Suprapubic skin (tissue), 4 donors: Measurements from ENCODE around the gene ATP6V0E1. TPM values are rescaled to one million over a fixed set of nuclear protein-coding genes. Genes with fewer than 3 reads are reported as not detected.

Experiments
- DNase-seq, 2 donors: peaks; one replicate each; pipeline ENCODE4 v3.0.0-alpha.2; 2019; ENCODE audit warnings: low spot score in 2 of 2
- H3K27ac ChIP-seq: fragments of 200-600 bp; sonication (generic); one replicate; pipeline ENCODE4 v1.5.1; 2019
- H3K27me3 ChIP-seq: fragments of 200-600 bp; sonication (generic); one replicate; pipeline ENCODE4 v1.5.1; 2019
- H3K36me3 ChIP-seq: fragments of 200-600 bp; sonication (generic); one replicate; pipeline ENCODE4 v1.5.1; 2019
- H3K4me1 ChIP-seq: fragments of 200-600 bp; sonication (generic); one replicate; pipeline ENCODE4 v1.5.1; 2019
- H3K4me3 ChIP-seq: fragments of 200-600 bp; sonication (generic); one replicate; pipeline ENCODE4 v1.5.1; 2019; ENCODE audit warnings: mild to moderate bottlenecking
- H3K9me3 ChIP-seq: fragments of 200-600 bp; sonication (generic); one replicate; pipeline ENCODE4 v1.5.1; 2019
- EP300 ChIP-seq: sonication (generic); formaldehyde crosslinking; IDR thresholded peaks from one replicate; pipeline ENCODE4 v1.6.1; 2017; ENCODE audit warnings: antibody characterized with exemption
- POLR2A ChIP-seq, 2 donors: fragments of 450-650 bp; IDR thresholded peaks; one replicate each; pipeline ENCODE4 v1.6.1; 2017; ENCODE audit warnings: antibody characterized with exemption in 2 of 2, mild to moderate bottlenecking in 2 of 2, moderate library complexity in 2 of 2
- POLR2AphosphoS5 ChIP-seq, 3 donors: sonication (generic); formaldehyde crosslinking; IDR thresholded peaks; one replicate each; pipeline ENCODE4 v1.6.1; 2017; ENCODE audit warnings: antibody characterized with exemption in 3 of 3
- WGBS: methylation state at CpG from one replicate; pipeline ENCODE4 v1.1.5; 2018; 5-methylcytosine and 5-hydroxymethylcytosine counted together
- total RNA-seq, 4 donors: library from RNA; depleted of rRNA; stranded (reverse); fragments of >200 nt; gene quantifications; one replicate each; pipeline ENCODE4 v1.1.0, GENCODE V29; 2016
- TF ChIP-seq, protein P1 (sequence below), 2 donors: fragments of 200-600 bp in 1 of 2; fragments of 450-650 bp in 1 of 2; sonication (generic) in 1 of 2; IDR thresholded peaks; one replicate each; pipeline ENCODE4 v1.5.1; 2016 to 2019; ENCODE audit warnings: antibody characterized with exemption in 2 of 2, mild to moderate bottlenecking in 1 of 2, moderate library complexity in 1 of 2

Gene ATP6V0E1
- total RNA-seq, 4 donors from 2014 or later = 73.7 to 91.3 (median 82.1) TPM

GRCh38 chr5:173051746-173052145 is 68.2 kb downstream of the ATP6V0E1 start:
- H3K4me3 ChIP-seq = no peak overlapping the region
- H3K4me1 ChIP-seq = peaks cover 7% of the 10 kb centered on the region

GRCh38 chr5:173053041-173053440 is 69.5 kb downstream of the ATP6V0E1 start:
- Histone ChIP-seq H3K27me3 (no peaks in the 10 kb centered on the region), H3K4me3 (no peak overlapping the region), H3K4me1 (peaks cover 13% of the 10 kb centered on the region), H3K9me3 (no peaks in the 10 kb centered on the region), H3K27ac (no peak overlapping the region), H3K36me3 (no peaks in the 10 kb centered on the region)
- no peak for TF ChIP-seq POLR2AphosphoS5 (IDR thresholded peaks at IDR 0.05)
- no peak for TF ChIP-seq POLR2A (IDR thresholded peaks at IDR 0.05)
- TF ChIP-seq, protein P1, sequence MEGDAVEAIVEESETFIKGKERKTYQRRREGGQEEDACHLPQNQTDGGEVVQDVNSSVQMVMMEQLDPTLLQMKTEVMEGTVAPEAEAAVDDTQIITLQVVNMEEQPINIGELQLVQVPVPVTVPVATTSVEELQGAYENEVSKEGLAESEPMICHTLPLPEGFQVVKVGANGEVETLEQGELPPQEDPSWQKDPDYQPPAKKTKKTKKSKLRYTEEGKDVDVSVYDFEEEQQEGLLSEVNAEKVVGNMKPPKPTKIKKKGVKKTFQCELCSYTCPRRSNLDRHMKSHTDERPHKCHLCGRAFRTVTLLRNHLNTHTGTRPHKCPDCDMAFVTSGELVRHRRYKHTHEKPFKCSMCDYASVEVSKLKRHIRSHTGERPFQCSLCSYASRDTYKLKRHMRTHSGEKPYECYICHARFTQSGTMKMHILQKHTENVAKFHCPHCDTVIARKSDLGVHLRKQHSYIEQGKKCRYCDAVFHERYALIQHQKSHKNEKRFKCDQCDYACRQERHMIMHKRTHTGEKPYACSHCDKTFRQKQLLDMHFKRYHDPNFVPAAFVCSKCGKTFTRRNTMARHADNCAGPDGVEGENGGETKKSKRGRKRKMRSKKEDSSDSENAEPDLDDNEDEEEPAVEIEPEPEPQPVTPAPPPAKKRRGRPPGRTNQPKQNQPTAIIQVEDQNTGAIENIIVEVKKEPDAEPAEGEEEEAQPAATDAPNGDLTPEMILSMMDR (IDR thresholded peaks at IDR 0.05) = no peak
- TF ChIP-seq EP300 = no peak
- 67% methylated on average over 3 of the region's 3 CpGs for WGBS
- DNase-seq = no peak

More at GRCh38 chr5:173051746-173052145, 68.2 kb downstream of the ATP6V0E1 start:
- TF ChIP-seq, protein P1 (IDR thresholded peaks at IDR 0.05) = no peak
- no peak for TF ChIP-seq POLR2A (IDR thresholded peaks at IDR 0.05)
- no peak for TF ChIP-seq POLR2AphosphoS5 (IDR thresholded peaks at IDR 0.05)
- TF ChIP-seq EP300 = no peak
- Histone ChIP-seq H3K36me3 (no peaks in the 10 kb centered on the region), H3K27me3 (no peaks in the 10 kb centered on the region), H3K27ac (no peak overlapping the region), H3K9me3 (no peaks in the 10 kb centered on the region)
- 51% methylated on average over 5 of the region's 5 CpGs for WGBS
- no peak for DNase-seq

GRCh38 chr5:173055042-173055721 is 71.6 kb downstream of the ATP6V0E1 start:
- Histone ChIP-seq H3K27me3 (no peaks in the 10 kb centered on the region), H3K9me3 (no peaks in the 10 kb centered on the region), H3K4me3 (peak overlapping the region; percentile 100), H3K4me1 (peaks cover 28% of the 10 kb centered on the region), H3K36me3 (no peaks in the 10 kb centered on the region), H3K27ac (no peak overlapping the region)
- WGBS = 25% methylated on average over 10 of the region's 10 CpGs
- DNase-seq = no peak
- TF ChIP-seq POLR2AphosphoS5 (IDR thresholded peaks at IDR 0.05) = no peak
- TF ChIP-seq POLR2A (IDR thresholded peaks at IDR 0.05) = no peak
- TF ChIP-seq, protein P1 (IDR thresholded peaks at IDR 0.05) = no peak
- no peak for TF ChIP-seq EP300

- Histone ChIP-seq H3K27ac (peak overlapping the region; percentile 100), H3K4me1 (peaks cover 29% of the 10 kb centered on the region), H3K4me3 (peak overlapping the region; percentile 100), H3K9me3 (no peaks in the 10 kb centered on the region), H3K36me3 (no peaks in the 10 kb centered on the region), H3K27me3 (no peaks in the 10 kb centered on the region)
- no peak for DNase-seq
- 0% methylated on average over 11 of the region's 11 CpGs for WGBS
- TF ChIP-seq POLR2A (IDR thresholded peaks at IDR 0.05) = no peak
- TF ChIP-seq EP300 = no peak
- TF ChIP-seq, protein P1 (IDR thresholded peaks at IDR 0.05) = no peak
- TF ChIP-seq POLR2AphosphoS5 (IDR thresholded peaks at IDR 0.05) = no peak
These were observed 72.1 kb downstream of the ATP6V0E1 start for GRCh38 chr5:173055722-173055982.

- DNase-seq = peak; percentile 99
- Histone ChIP-seq H3K36me3 (no peaks in the 10 kb centered on the region), H3K27me3 (no peaks in the 10 kb centered on the region), H3K4me1 (peaks cover 29% of the 10 kb centered on the region), H3K9me3 (no peaks in the 10 kb centered on the region), H3K4me3 (peak within 1 kb of the TSS; percentile 100), H3K27ac (peak within 1 kb of the TSS; percentile 100)
- TF ChIP-seq POLR2AphosphoS5 (IDR thresholded peaks at IDR 0.05) = peak; percentile 85 to 98 (median 96)
- TF ChIP-seq, protein P1 (IDR thresholded peaks at IDR 0.05) = no peak
- TF ChIP-seq POLR2A (IDR thresholded peaks at IDR 0.05) = peak in 1 of 2 donors; percentile 72
- under 1% methylated on average over 27 of the region's 74 CpGs for WGBS
These were observed 72.6 kb downstream of the ATP6V0E1 start, which contains the start of gene CREBRF for GRCh38 chr5:173055983-173056782. Gene CREBRF (plus strand): TSS chr5:173056352. CDS start chr5:173080776, 24,424 bp downstream.
